ENCODE data around the gene IL1RL1.

DNA sequence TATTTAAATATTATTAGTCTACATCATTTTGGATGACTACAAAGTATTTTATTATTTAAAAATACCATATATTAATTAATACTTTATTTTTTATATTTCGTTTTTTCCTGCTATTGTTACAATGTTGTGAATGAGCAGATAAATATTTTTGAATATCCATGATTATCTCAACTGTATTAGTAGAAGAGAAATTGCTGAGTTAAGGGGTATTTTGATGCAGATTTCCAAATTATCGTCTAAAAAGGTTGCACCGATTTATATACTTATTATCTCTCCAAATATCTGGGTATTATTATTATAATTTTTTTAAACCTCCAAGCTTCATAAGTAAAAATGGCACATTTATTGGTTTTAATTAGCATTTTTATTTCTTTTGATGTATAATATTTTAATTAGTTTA lies 8.9 kb upstream of the IL1RL1 start:
- TF ChIP-seq, protein P1, sequence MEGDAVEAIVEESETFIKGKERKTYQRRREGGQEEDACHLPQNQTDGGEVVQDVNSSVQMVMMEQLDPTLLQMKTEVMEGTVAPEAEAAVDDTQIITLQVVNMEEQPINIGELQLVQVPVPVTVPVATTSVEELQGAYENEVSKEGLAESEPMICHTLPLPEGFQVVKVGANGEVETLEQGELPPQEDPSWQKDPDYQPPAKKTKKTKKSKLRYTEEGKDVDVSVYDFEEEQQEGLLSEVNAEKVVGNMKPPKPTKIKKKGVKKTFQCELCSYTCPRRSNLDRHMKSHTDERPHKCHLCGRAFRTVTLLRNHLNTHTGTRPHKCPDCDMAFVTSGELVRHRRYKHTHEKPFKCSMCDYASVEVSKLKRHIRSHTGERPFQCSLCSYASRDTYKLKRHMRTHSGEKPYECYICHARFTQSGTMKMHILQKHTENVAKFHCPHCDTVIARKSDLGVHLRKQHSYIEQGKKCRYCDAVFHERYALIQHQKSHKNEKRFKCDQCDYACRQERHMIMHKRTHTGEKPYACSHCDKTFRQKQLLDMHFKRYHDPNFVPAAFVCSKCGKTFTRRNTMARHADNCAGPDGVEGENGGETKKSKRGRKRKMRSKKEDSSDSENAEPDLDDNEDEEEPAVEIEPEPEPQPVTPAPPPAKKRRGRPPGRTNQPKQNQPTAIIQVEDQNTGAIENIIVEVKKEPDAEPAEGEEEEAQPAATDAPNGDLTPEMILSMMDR (conservative IDR thresholded peaks at IDR 0.05; ENCODE audit: low read depth, low read length), result no peak
- TF ChIP-seq EZH2 (IDR thresholded peaks at IDR 0.05; ENCODE audit: low read length, unreplicated experiment) (no peak), EZH2phosphoT487 (IDR thresholded peaks at IDR 0.05; ENCODE audit: borderline replicate concordance, low read length) (no peak)
